K562 (cell line): ENCODE results near the gene SH3RF1. TPM values are rescaled to one million over a fixed set of nuclear protein-coding genes. Genes with fewer than 3 reads are reported as not detected.

Experiments used
- ESRRA ChIP-seq: fragments of 450-650 bp; IDR thresholded peaks from 2 replicates; pipeline ENCODE4 v1.6.1; 2014; ENCODE audit warnings: low read depth, mild to moderate bottlenecking, moderate library complexity, borderline replicate concordance
- KLF10 ChIP-seq: fragments of 250-450 bp; sonication (Bioruptor Pico); IDR thresholded peaks from 2 replicates; pipeline ENCODE4 v1.6.1; 2021; ENCODE audit warnings: matching md5 sums
- RFX5 ChIP-seq: IDR thresholded peaks from 2 replicates; pipeline ENCODE4 v1.6.1; 2011; ENCODE audit warnings: low read depth, mild to moderate bottlenecking, improper control_type of control experiment, low read length
- ZNF12 ChIP-seq: sonication (generic); formaldehyde crosslinking; IDR thresholded peaks from 2 replicates; pipeline ENCODE4 v1.4.0; 2020; ENCODE audit warnings: mild to moderate bottlenecking, missing genetic modification reagents
- polyA plus RNA-seq, 8 experiments: library from polyadenylated mRNA; depleted of rRNA in 4 of 8; stranded (reverse) in 5 of 8; unstranded in 3 of 8; fragments of >200 nt; fragmentation: Nextera tagmentation in 2 of 8; fragmentation: Illumina TruSeq in 1 of 8; extraction: Ambion mirVana in 2 of 8; extraction: Trizol in 1 of 8; gene quantifications; 2 replicates each; pipeline versions ENCODE4 v1.2.1 to v1.2.3, GENCODE V29; 2011 to 2014; ENCODE audit warnings: inconsistent platforms in 1 of 8, missing spikeins in 1 of 8
- total RNA-seq, 7 experiments: library from RNA; depleted of rRNA in 6 of 7; stranded (reverse); fragments of >200 nt in 6 of 7; fragmentation: Illumina TruSeq in 2 of 7; extraction: Trizol in 2 of 7; gene quantifications; 2 replicates each; pipeline versions ENCODE4 v1.2.1 to v1.2.3, GENCODE V29; 2011 to 2021; ENCODE audit warnings: low replicate concordance in 1 of 7
- TF ChIP-seq, protein P1 (sequence below): fragments of 200-800 bp; sonication (Bioruptor generic); IDR thresholded peaks from 2 replicates; pipeline ENCODE4 v1.6.1; 2016; ENCODE audit warnings: missing genetic modification characterization, missing compliant biosample characterization

SH3RF1 gene
- total and polyA plus RNA-seq, 9 of the 15 experiments (the other 6 are each of a cell fraction or from before 2014, with no cell fraction given), result 0.04 to 0.16 (median 0.11) TPM; not detected in 6

DNA sequence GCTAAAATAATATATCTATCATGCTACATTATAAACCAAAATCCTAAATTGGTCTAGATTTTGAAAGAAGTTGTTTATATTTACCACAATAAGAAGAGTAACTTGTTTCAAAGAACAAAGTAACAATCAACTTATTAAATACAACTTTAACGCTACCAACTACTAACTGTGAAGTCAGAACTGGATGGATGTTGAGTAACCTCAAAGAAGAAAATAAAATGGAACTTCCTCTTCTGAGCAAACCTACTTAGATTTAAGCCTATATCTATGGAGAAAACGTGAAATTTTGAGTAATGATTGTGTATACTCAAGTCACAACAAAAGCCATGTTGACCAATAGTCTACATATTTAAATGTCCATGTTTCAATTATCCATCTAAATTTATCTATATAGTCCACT, 25.7 kb downstream of the SH3RF1 start (continued):
- TF ChIP-seq, protein P1, sequence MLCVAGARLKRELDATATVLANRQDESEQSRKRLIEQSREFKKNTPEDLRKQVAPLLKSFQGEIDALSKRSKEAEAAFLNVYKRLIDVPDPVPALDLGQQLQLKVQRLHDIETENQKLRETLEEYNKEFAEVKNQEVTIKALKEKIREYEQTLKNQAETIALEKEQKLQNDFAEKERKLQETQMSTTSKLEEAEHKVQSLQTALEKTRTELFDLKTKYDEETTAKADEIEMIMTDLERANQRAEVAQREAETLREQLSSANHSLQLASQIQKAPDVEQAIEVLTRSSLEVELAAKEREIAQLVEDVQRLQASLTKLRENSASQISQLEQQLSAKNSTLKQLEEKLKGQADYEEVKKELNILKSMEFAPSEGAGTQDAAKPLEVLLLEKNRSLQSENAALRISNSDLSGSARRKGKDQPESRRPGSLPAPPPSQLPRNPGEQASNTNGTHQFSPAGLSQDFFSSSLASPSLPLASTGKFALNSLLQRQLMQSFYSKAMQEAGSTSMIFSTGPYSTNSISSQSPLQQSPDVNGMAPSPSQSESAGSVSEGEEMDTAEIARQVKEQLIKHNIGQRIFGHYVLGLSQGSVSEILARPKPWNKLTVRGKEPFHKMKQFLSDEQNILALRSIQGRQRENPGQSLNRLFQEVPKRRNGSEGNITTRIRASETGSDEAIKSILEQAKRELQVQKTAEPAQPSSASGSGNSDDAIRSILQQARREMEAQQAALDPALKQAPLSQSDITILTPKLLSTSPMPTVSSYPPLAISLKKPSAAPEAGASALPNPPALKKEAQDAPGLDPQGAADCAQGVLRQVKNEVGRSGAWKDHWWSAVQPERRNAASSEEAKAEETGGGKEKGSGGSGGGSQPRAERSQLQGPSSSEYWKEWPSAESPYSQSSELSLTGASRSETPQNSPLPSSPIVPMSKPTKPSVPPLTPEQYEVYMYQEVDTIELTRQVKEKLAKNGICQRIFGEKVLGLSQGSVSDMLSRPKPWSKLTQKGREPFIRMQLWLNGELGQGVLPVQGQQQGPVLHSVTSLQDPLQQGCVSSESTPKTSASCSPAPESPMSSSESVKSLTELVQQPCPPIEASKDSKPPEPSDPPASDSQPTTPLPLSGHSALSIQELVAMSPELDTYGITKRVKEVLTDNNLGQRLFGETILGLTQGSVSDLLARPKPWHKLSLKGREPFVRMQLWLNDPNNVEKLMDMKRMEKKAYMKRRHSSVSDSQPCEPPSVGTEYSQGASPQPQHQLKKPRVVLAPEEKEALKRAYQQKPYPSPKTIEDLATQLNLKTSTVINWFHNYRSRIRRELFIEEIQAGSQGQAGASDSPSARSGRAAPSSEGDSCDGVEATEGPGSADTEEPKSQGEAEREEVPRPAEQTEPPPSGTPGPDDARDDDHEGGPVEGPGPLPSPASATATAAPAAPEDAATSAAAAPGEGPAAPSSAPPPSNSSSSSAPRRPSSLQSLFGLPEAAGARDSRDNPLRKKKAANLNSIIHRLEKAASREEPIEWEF, result no peak
- no peak for TF ChIP-seq ESRRA
- TF ChIP-seq RFX5, result no peak
- no peak for TF ChIP-seq KLF10 (CRISPR knock-in tag)
- no peak for TF ChIP-seq ZNF12 (CRISPR knock-in tag)
